ENCODE measurements around the gene LRRC25. TPM values are rescaled to one million over a fixed set of nuclear protein-coding genes. Genes with fewer than 3 reads are reported as not detected.
"Not testable (repeated sequence)": the region's sequence is repeated elsewhere in the genome, so short reads cannot be mapped to it uniquely, and the experiment has no call there.

Gene LRRC25
- total and polyA plus RNA-seq, 3 donors from 2014 or later, result 1.6 to 4.0 (median 3.4) TPM

- H3K36me3 ChIP-seq (ENCODE audit: low read depth, missing control alignments), result no peaks in the 10 kb centered on the region
- no peak for TF ChIP-seq POLR2A (IDR thresholded peaks at IDR 0.05)
- TF ChIP-seq CTCF (IDR thresholded peaks at IDR 0.05), result no peak
- H3K4me3 ChIP-seq, result no peak overlapping the region
- WGBS, 2 donors, result 82 to 85% methylated on average over 12 to 15 of the region's 15 CpGs
- H3K9me3 ChIP-seq, result no peaks in the 10 kb centered on the region
- intact Hi-C loops (cut with DNase I; ENCODE audit: low total_unique reads), result no loop called here
- no peak for DNase-seq
- H3K27me3 ChIP-seq, result no peaks in the 10 kb centered on the region
- H3K27ac ChIP-seq, result no peak overlapping the region
- peaks cover 23% of the 10 kb centered on the region for H3K4me1 ChIP-seq
These were observed 28.8 kb downstream of the LRRC25 start for GRCh38 chr19:18368504-18369222.

GRCh38 chr19:18366021-18366435, 31.4 kb downstream of the LRRC25 start:
- Histone ChIP-seq H3K27me3 (no peaks in the 10 kb centered on the region), H3K27ac (peak overlapping the region in 1 of 2 donors; percentile 86), H3K4me1 (peaks cover 26% of the 10 kb centered on the region), H3K36me3 (ENCODE audit: low read depth, missing control alignments) (no peaks in the 10 kb centered on the region), H3K4me3 (no peak overlapping the region), H3K9me3 (no peaks in the 10 kb centered on the region)
- no peak for DNase-seq
- TF ChIP-seq CTCF (IDR thresholded peaks at IDR 0.05), result no peak
- intact Hi-C loops (cut with DNase I; ENCODE audit: low total_unique reads), result no loop called here
- WGBS, 2 donors, result 89 to 91% methylated on average over 2 of the region's 2 CpGs

GRCh38 chr19:18364826-18365528, 32.4 kb downstream of the LRRC25 start:
- Histone ChIP-seq H3K4me1 (peaks cover 26% of the 10 kb centered on the region), H3K4me3 (no peak overlapping the region)
- intact Hi-C loops (cut with DNase I; ENCODE audit: low total_unique reads), result no loop called here

GRCh38 chr19:18364277-18364825, 33.1 kb downstream of the LRRC25 start:
- H3K9me3 ChIP-seq; DNase-seq; H3K36me3 ChIP-seq (ENCODE audit: low read depth, missing control alignments); intact Hi-C loops (cut with DNase I; ENCODE audit: low total_unique reads); H3K4me3 ChIP-seq; H3K27me3 ChIP-seq: not testable (repeated sequence)
- peaks cover 26% of the 10 kb centered on the region for H3K4me1 ChIP-seq
- WGBS, 2 donors, result 42 to 67% methylated on average over 9 to 11 of the region's 11 CpGs
- peak overlapping the region; percentile 80 to 86 for H3K27ac ChIP-seq

More at GRCh38 chr19:18364826-18365528, 32.4 kb downstream of the LRRC25 start:
- 24 to 26% methylated on average over 15 of the region's 15 CpGs for WGBS, 2 donors
- Histone ChIP-seq H3K27me3 (no peaks in the 10 kb centered on the region), H3K9me3 (no peaks in the 10 kb centered on the region), H3K36me3 (ENCODE audit: low read depth, missing control alignments) (no peaks in the 10 kb centered on the region), H3K27ac (peak overlapping the region; percentile 80 to 86)
- no peak for TF ChIP-seq POLR2A (IDR thresholded peaks at IDR 0.05)
- TF ChIP-seq CTCF (IDR thresholded peaks at IDR 0.05), result no peak
- peak; percentile 88 for DNase-seq

- peak; percentile 38 for DNase-seq
- H3K4me1 ChIP-seq, result peaks cover 26% of the 10 kb centered on the region
- H3K4me3 ChIP-seq, result no peak overlapping the region
- H3K27ac ChIP-seq, result peak overlapping the region; percentile 80 to 86
- TF ChIP-seq POLR2A (IDR thresholded peaks at IDR 0.05), result no peak
- TF ChIP-seq CTCF (IDR thresholded peaks at IDR 0.05), result no peak
- no peaks in the 10 kb centered on the region for H3K36me3 ChIP-seq (ENCODE audit: low read depth, missing control alignments)
- 38 to 54% methylated on average over 6 of the region's 6 CpGs for WGBS, 2 donors
- no peaks in the 10 kb centered on the region for H3K9me3 ChIP-seq
- intact Hi-C loops (cut with DNase I; ENCODE audit: low total_unique reads), result no loop called here
- H3K27me3 ChIP-seq, result no peaks in the 10 kb centered on the region
These were observed 33.6 kb downstream of the LRRC25 start for GRCh38 chr19:18363787-18364186.
